Naive B cell (primary cell): ENCODE measurements around the gene POMGNT1. TPM values are rescaled to one million over a fixed set of nuclear protein-coding genes. Genes with fewer than 3 reads are reported as not detected.

ENCODE experiments used
- ATAC-seq, 2 donors: fragments of 150-1000 bp; cut with Tn5 transposase; 2 replicates each; pipeline ENCODE4 v1.10.0; 2021; ENCODE audit warnings: low read depth in 2 of 2, mild to moderate bottlenecking in 2 of 2, moderate library complexity in 2 of 2
- DNase-seq: peaks from one replicate; pipeline ENCODE4 v3.0.0; 2022
- H3K27ac Mint-ChIP-seq, 6 donors: one replicate each; pipeline ENCODE4 v1.8.0; 2020 to 2022; ENCODE audit warnings: mild to moderate bottlenecking in 6 of 6, mixed read lengths in 6 of 6, moderate library complexity in 5 of 6, inconsistent platforms in 2 of 6
- H3K27me3 Mint-ChIP-seq, 3 donors: one replicate each; pipeline ENCODE4 v1.8.0; 2021 to 2022; ENCODE audit warnings: mixed read lengths in 3 of 3, mild to moderate bottlenecking in 1 of 3
- H3K36me3 Mint-ChIP-seq, 2 donors: one replicate each; pipeline ENCODE4 v1.8.0; 2020 to 2022; ENCODE audit warnings: mixed read lengths in 2 of 2, inconsistent platforms in 1 of 2, mild to moderate bottlenecking in 1 of 2
- H3K4me1 Mint-ChIP-seq, 3 donors: one replicate each; pipeline ENCODE4 v1.8.0; 2020 to 2022; ENCODE audit warnings: mixed read lengths in 3 of 3, inconsistent platforms in 1 of 3, mild to moderate bottlenecking in 1 of 3, moderate library complexity in 1 of 3
- H3K4me3 Mint-ChIP-seq, 8 donors: one replicate each; pipeline ENCODE4 v1.8.0; 2020 to 2022; ENCODE audit warnings: mild to moderate bottlenecking in 8 of 8, mixed read lengths in 8 of 8, moderate library complexity in 8 of 8, inconsistent platforms in 2 of 8
- H3K9me3 Mint-ChIP-seq, 7 donors: one replicate each; pipeline ENCODE4 v1.8.0; 2020 to 2022; ENCODE audit warnings: mixed read lengths in 7 of 7, mild to moderate bottlenecking in 5 of 7, inconsistent platforms in 2 of 7, moderate library complexity in 1 of 7
- polyA plus RNA-seq, 6 donors: library from polyadenylated mRNA; unstranded; fragments of 300-500 nt; fragmentation: Illumina TruSeq; gene quantifications; one replicate each; pipeline ENCODE4 v1.2.3, GENCODE V29; 2021; ENCODE audit warnings: low read depth in 6 of 6

POMGNT1 gene
- polyA plus RNA-seq, 6 donors from 2014 or later = 4.2 to 26.6 (median 20.0) TPM

DNA sequence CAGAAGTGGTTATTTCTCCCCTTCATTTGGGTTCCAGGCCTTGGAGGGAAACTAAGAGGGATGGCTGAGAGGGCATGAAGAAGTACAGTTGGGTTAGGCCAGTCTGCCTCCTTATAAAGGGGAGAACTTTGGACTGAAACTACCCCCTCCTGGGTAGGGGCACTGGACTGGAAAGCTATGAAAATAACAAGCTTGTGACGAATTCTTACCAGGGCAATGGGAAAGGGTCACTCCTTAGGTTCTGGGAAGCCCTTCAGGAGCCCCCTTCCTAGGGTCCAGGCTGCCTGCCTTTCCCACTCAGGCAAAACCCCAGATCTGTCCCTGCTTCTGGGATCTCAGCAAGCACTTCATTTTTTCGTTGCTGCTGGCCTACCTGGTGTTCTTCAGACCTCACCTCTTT lies 12.2 kb downstream of the POMGNT1 start:
- H3K27ac Mint-ChIP-seq = peak overlapping the region in 1 of 6 donors; percentile 49

DNA sequence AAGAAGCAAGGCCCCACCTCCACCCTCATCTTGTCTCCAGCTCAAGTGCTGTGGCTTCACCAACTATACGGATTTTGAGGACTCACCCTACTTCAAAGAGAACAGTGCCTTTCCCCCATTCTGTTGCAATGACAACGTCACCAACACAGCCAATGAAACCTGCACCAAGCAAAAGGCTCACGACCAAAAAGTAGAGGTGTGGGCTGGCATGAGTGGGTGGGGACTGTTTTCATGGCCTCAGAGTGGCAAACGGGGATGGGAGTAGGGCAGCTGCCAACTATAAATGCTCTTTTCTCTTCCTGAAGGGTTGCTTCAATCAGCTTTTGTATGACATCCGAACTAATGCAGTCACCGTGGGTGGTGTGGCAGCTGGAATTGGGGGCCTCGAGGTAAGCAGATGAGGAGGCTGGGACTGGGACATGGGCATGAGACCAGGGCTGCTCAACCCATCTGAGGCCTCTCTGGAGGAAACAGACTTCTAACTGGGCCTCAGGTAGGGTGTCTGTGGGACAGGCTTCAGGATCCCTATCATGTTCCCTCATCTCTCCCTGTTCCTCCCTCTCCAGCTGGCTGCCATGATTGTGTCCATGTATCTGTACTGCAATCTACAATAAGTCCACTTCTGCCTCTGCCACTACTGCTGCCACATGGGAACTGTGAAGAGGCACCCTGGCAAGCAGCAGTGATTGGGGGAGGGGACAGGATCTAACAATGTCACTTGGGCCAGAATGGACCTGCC lies 13.1 kb downstream of the POMGNT1 start:
- Mint-ChIP-seq H3K27me3 (no peaks in the 10 kb centered on the region), H3K4me3 (peak overlapping the region in 1 of 8 donors; percentile 77), H3K27ac (peak overlapping the region in 2 of 6 donors; percentile 6 to 33), H3K9me3 (no peaks in the 10 kb centered on the region), H3K4me1 (peaks cover 9 to 18% (median 14%) of the 10 kb centered on the region in 3 donors), H3K36me3 (peaks cover 0 to 18% of the 10 kb centered on the region in 2 donors)
- no peak for ATAC-seq
- no peak for DNase-seq

More for the DNA sequence above, 12.2 kb downstream of the POMGNT1 start:
- Mint-ChIP-seq H3K4me1 (peaks cover 9 to 18% (median 14%) of the 10 kb centered on the region in 3 donors), H3K27me3 (no peaks in the 10 kb centered on the region), H3K9me3 (no peaks in the 10 kb centered on the region), H3K36me3 (peaks cover 0 to 18% of the 10 kb centered on the region in 2 donors), H3K4me3 (no peak overlapping the region)
- DNase-seq (no peak), ATAC-seq (no peak)

DNA sequence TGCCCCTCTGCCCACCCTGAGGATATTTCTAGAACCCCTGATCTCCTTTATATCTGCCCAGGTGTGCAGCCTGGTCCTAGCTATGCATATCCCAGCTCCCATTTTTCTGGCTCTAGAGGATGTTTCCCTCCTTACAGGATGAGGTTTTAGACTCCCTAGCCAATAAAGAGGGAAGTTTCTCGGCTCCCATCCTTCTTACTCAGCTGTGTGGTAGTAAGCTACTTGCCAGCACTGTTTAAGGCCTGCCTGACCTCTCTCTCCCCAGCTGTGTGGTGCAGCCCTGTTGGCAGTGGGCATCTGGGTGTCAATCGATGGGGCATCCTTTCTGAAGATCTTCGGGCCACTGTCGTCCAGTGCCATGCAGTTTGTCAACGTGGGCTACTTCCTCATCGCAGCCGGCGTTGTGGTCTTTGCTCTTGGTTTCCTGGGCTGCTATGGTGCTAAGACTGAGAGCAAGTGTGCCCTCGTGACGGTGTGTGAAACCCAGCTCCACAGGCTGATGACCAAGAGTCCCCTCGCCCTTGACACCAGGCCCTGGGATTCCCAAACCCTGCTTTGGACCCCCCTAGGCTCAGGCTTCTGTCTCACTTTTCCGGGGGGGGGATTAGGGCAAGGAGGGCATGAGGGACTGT lies 14.2 kb downstream of the POMGNT1 start:
- Mint-ChIP-seq H3K9me3 (no peaks in the 10 kb centered on the region), H3K27me3 (no peaks in the 10 kb centered on the region), H3K36me3 (peaks cover 0 to 11% of the 10 kb centered on the region in 2 donors), H3K27ac (peak overlapping the region in 1 of 6 donors; percentile 52), H3K4me3 (no peak overlapping the region), H3K4me1 (peaks cover 9 to 17% (median 14%) of the 10 kb centered on the region in 3 donors)
- DNase-seq (no peak), ATAC-seq (peak; percentile 40 to 43)

DNA sequence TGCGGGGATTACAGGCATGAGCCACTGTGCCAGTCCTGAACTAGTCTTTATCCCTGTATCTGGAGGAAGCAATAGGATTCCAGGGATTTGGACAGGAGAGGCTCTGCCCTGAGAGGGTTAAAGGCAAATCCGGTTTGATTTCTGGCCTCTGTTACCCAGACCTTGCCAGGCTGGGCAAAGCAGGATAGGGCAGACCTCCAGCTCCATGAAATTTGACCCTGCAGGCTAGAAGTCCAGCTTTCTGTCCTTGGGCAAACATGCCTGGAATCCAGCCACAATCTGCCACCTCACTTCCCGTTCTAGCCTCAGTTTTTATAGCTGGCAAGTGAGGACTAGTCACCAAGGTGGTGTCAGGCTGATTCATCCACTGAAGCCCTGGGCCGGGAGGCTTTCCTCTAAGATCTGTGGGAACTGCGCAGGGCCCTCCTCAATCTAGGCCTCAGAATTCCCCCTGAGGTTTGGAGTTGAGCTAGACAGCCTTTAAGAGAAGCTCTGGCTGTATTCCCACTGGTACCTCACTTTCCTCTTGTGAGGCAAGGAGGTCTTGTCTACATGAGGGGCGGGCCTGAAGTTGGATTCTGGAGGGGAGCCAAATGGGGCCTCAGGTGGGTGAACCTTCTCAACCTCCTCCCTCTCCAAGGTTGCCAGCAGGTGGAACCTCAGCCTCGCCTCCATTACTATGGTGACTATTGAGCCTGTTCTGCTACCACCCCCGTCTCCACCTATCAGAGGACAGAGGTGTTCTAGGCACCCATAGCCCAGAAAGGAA lies 15.0 kb downstream of the POMGNT1 start:
- H3K4me3 Mint-ChIP-seq = no peak overlapping the region
- H3K4me1 Mint-ChIP-seq = peaks cover 9 to 16% (median 14%) of the 10 kb centered on the region in 3 donors
- no peaks in the 10 kb centered on the region for H3K27me3 Mint-ChIP-seq
- H3K36me3 Mint-ChIP-seq = peaks cover 0 to 8% of the 10 kb centered on the region in 2 donors
- no peaks in the 10 kb centered on the region for H3K9me3 Mint-ChIP-seq
- H3K27ac Mint-ChIP-seq = peak overlapping the region in 1 of 6 donors; percentile 63
- DNase-seq = no peak
- ATAC-seq = no peak

DNA sequence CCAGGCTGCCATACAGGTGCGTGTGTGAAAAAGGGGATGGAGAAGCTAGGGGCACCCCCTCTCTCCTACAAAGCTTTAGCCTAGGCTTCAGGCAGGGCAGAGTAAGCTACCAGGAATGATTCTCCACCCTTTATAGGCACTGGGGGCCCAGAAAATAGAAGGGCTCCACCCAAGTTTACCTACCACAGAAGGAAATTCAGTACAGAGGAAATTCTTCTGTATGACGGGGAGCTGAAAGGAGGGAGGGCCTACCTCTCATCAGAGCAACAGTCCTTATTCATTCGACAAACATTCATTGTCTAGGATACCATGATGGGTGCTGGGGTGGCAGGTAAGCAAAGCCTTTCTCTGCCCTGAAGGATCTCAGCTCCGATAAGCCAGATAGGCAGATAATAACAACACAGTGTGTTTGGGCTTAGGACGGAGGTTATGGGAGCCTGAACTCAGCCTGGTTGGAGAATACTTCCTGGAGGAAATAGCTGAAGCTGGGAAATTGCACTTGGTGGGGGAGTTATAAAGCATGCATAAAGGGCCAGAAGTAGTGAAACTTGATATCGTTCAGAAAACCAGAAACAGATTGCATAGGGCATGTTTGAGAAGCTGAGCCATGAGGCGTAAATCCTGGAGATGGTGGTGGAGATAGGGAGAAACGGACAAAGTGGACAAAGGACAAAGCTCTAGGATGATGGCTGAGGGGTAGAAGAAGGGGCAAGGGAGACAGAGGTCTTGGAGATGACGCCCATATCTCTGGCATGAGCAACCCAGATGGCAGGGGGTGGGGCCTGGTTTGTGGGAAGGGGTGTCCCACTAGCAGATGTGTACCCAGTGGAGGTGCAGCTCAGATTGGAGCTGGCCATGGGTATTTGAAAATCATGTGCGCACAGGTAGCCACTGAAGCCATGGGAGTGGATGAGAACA lies 16.6 kb downstream of the POMGNT1 start:
- ATAC-seq (no peak), DNase-seq (no peak)
- no peak overlapping the region for H3K4me3 Mint-ChIP-seq
- H3K4me1 Mint-ChIP-seq = peaks cover 9 to 14% (median 14%) of the 10 kb centered on the region in 3 donors
- H3K36me3 Mint-ChIP-seq = no peaks in the 10 kb centered on the region
- H3K27ac Mint-ChIP-seq = peak overlapping the region in 1 of 6 donors; percentile 3
- H3K27me3 Mint-ChIP-seq = no peaks in the 10 kb centered on the region
- no peaks in the 10 kb centered on the region for H3K9me3 Mint-ChIP-seq

DNA sequence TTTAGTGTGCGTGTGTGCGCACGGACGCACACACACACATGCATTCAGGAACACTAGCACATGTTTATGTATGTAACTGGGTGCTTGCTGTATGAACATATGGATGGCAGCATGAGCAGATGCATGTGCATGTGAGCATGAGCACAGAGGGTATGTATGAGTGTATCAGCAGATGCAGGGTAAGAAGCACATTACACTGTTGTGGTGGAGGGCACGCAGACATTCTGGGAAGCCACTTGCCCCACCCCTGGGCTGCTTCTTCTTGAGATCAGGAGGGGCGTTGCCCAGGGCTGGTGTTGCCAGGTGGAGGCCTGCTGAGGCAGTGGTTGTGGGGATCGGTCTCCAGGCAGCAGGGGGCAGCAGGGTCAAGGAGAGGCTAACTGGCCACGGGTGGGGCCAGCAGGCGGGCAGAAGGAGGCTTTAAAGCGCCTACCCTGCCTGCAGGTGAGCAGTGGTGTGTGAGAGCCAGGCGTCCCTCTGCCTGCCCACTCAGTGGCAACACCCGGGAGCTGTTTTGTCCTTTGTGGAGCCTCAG lies 18.1 kb downstream of the POMGNT1 start:
- H3K27me3 Mint-ChIP-seq = no peaks in the 10 kb centered on the region
- H3K4me3 Mint-ChIP-seq = no peak overlapping the region
- no peak overlapping the region for H3K27ac Mint-ChIP-seq
- no peaks in the 10 kb centered on the region for H3K36me3 Mint-ChIP-seq
- H3K4me1 Mint-ChIP-seq = peaks cover 8 to 12% (median 9%) of the 10 kb centered on the region in 3 donors
- no peaks in the 10 kb centered on the region for H3K9me3 Mint-ChIP-seq
- no peak for DNase-seq
- ATAC-seq = no peak

DNA sequence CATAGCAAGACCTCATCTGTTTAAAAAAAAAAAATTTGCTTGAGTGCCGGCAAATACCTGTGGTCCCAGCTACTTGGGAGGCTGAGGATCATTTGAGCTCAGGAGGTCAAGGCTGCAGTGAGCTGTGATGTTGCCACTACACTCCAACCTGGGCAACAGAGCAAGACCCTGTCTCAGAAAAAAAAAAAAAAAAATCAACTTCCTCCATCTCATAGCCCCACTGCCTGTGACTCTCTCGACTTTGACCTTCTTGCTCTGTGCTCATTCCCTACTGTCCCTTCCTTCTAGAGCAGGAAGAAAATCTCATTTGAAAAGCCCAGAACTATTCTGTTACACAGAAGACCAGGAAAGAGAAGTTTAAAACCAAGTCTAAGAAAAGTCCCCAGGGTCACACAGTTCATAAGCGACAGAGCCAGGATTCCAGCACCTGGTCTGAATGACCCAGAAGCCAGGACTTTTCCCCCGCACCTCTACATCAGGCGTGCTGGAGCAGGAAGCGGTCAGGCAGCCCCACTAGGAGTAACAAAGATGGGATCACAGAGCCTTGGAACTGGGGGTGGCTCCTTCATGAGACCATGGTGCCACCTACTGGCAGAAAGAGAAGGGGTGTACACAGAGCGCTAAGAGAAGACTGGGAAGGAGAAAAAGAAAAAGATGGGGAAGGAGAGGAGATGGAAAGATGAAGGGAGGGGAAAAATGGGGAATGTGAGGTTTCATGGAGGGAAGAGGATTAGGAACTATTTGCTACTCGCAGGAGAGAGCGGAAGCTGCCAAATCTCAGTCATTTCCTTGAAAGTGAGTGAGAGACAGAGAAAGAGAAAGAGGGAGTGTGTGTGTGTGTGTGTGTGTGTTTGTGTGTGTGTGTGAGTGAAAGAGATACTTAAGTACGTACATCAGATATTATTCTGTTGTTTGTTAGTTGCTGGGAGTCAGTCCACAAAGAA lies 18.8 kb downstream of the POMGNT1 start:
- no peaks in the 10 kb centered on the region for H3K27me3 Mint-ChIP-seq
- H3K4me1 Mint-ChIP-seq = peaks cover 6% of the 10 kb centered on the region in 3 donors
- no peaks in the 10 kb centered on the region for H3K36me3 Mint-ChIP-seq
- H3K4me3 Mint-ChIP-seq = no peak overlapping the region
- ATAC-seq (peak; percentile 76 to 82), DNase-seq (peak; percentile 53)
- no peak overlapping the region for H3K27ac Mint-ChIP-seq
- H3K9me3 Mint-ChIP-seq = no peaks in the 10 kb centered on the region

DNA sequence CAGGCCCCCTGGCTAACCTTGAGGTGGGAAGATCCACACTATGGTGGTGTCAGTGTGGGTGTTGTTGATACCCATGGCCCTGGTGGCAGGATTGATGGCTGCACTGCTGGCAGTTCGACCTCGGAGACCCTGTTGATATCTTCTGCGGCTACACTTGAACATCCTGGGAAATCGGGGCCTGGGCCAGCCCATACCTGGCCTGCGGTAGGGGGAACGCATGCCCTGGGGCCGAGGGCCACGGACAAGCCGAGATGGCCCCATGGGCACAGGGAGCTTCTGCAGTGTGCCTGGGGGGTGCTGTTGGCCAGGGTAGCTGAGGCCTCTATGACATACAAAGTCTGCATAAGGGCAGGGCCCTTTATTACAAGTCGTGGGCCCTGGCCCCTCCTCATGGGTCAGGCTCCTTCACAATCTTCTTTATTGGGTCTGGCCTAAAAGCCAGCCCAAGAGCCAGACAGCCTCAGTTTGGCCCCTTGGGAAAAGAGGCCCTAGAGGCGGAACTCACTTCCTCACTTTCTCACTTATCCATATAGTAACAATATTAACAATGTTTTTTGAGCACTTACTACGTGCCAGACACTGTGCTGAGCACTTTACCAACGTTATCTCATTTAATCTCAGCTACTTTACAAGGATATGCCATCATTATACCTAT lies 21.9 kb downstream of the POMGNT1 start, which contains the start of gene P3R3URF:
Gene P3R3URF, minus strand, starts transcription at position 278 of the 655 bp plus-strand sequence. Its CDS starts 17 bp downstream, at position 261.
- peaks cover 4 to 8% (median 5%) of the 10 kb centered on the region in 3 donors for H3K4me1 Mint-ChIP-seq
- H3K4me3 Mint-ChIP-seq = no peak within 1 kb of the TSS
- peak within 1 kb of the TSS in 2 of 6 donors; percentile 5 to 38 for H3K27ac Mint-ChIP-seq
- no peaks in the 10 kb centered on the region for H3K27me3 Mint-ChIP-seq
- H3K36me3 Mint-ChIP-seq = no peaks in the 10 kb centered on the region
- DNase-seq (no peak), ATAC-seq (no peak)
- H3K9me3 Mint-ChIP-seq = no peaks in the 10 kb centered on the region

DNA sequence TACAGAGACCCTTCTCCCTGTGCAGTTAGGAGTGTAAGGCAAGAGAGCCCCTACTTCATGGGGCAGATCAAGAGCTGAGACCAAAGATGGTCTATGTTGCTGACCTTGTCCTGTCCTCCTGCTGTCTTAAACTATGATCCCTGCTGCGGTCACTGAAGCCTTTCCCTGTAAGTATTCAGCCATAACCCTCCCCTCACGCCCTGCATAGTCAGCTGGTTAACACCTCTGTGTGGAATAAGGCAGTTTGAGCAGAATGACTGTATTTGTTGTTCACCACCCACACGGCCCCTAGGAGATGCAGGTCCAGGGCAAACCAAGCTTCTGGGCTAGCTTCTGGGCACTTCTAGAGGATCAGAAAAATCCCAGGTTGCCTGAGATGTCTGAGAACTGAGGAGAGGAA lies 23.0 kb downstream of the POMGNT1 start:
- H3K9me3 Mint-ChIP-seq = no peaks in the 10 kb centered on the region
- H3K36me3 Mint-ChIP-seq = no peaks in the 10 kb centered on the region
- no peak overlapping the region for H3K4me3 Mint-ChIP-seq
- DNase-seq (no peak), ATAC-seq (no peak)
- peaks cover 4 to 8% (median 5%) of the 10 kb centered on the region in 3 donors for H3K4me1 Mint-ChIP-seq
- H3K27me3 Mint-ChIP-seq = no peaks in the 10 kb centered on the region
- no peak overlapping the region for H3K27ac Mint-ChIP-seq

DNA sequence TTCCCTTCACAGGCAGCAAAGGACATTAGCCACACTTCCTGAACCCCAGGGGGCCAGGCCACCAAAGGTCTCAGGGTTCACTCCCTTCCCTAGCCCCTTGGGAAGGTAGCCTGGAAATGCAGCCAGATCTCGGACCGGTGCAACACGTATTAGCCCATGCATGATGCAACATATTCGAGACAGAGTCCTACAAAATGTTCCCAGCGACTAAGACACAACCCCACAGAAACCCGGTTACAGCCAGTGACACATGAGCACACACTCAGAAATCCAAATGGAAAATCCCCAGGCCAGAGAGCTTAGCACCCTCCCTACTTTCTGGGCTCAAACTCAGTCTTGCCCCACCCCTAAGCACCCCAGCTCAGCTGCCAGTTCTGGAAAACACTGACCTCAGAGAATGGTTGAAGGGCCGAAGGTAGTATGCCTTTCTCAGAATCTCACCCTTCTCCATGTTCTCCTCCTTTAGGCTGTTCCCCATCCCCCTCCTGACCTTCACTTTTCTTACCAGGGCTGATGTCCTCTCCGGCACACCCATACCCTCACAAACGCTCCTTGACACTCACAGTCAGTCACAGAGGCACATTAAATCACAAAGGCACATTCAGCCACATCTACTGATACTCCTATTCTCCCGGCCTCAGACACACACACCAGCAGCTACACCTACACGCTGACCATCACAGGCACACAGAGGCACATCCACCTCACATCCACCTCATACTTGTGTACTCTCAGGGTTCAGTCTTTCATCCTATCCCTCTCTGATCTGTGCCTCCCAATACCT lies 23.6 kb downstream of the POMGNT1 start, which contains the start of gene TSPAN1:
Gene TSPAN1, plus strand, starts transcription at position 640 of the 784 bp plus-strand sequence. CDS start 6,021 bp downstream, outside the sequence.
- H3K27me3 Mint-ChIP-seq = no peaks in the 10 kb centered on the region
- peaks cover 4 to 8% (median 5%) of the 10 kb centered on the region in 3 donors for H3K4me1 Mint-ChIP-seq
- DNase-seq (no peak), ATAC-seq (no peak)
- H3K4me3 Mint-ChIP-seq = no peak within 1 kb of the TSS
- no peaks in the 10 kb centered on the region for H3K9me3 Mint-ChIP-seq
- no peak within 1 kb of the TSS for H3K27ac Mint-ChIP-seq
- H3K36me3 Mint-ChIP-seq = no peaks in the 10 kb centered on the region
